HTR-8/SVneo (cell line): ENCODE data around the gene CRK.

Experiments
- DNase-seq: peaks from one replicate; pipeline ENCODE4 v3.0.0; 2011; ENCODE audit warnings: low spot score, mixed read lengths; ENCODE audit not compliant: insufficient read length
- FAIRE-seq: peaks from 2 replicates; lab custom pipeline; 2011; peaks lifted over from hg19 to GRCh38; lab: Jason Lieb, UNC

Gene CRK

GRCh38 chr17:1486802-1487695 lies 31.0 kb upstream of the CRK start:
- FAIRE-seq (no peak), DNase-seq (no peak)

GRCh38 chr17:1485423-1486376 lies 29.7 kb upstream of the CRK start:
- FAIRE-seq (no peak), DNase-seq (peak; percentile 56)

- DNase-seq (peak; percentile 56), FAIRE-seq (peak; percentile 63)
These were observed 28.8 kb upstream of the CRK start for GRCh38 chr17:1484676-1485422.

GRCh38 chr17:1484060-1484535 lies 28.1 kb upstream of the CRK start:
- FAIRE-seq (no peak), DNase-seq (no peak)

GRCh38 chr17:1482680-1483079 lies 26.6 kb upstream of the CRK start:
- DNase-seq (no peak), FAIRE-seq (no peak)

GRCh38 chr17:1481736-1482135 lies 25.7 kb upstream of the CRK start:
- DNase-seq: no peak
- FAIRE-seq: no peak

- FAIRE-seq: no peak
- DNase-seq: no peak
These were observed 24.9 kb upstream of the CRK start for GRCh38 chr17:1480747-1481465.

- FAIRE-seq (no peak), DNase-seq (no peak)
These were observed 22.4 kb upstream of the CRK start for GRCh38 chr17:1478418-1478817.

- no peak for FAIRE-seq
- no peak for DNase-seq
These were observed 19.4 kb upstream of the CRK start for GRCh38 chr17:1475321-1475854.

GRCh38 chr17:1474402-1475189 lies 18.6 kb upstream of the CRK start:
- DNase-seq: no peak

GRCh38 chr17:1473841-1474240 lies 17.8 kb upstream of the CRK start:
- DNase-seq: no peak
- peak; percentile 65 for FAIRE-seq

More at GRCh38 chr17:1474402-1475189, 18.6 kb upstream of the CRK start:
- FAIRE-seq: no peak

- FAIRE-seq: no peak
These were observed 17.1 kb upstream of the CRK start for GRCh38 chr17:1473170-1473569.

GRCh38 chr17:1471911-1472821 lies 16.1 kb upstream of the CRK start:
- no peak for DNase-seq
- no peak for FAIRE-seq

More at GRCh38 chr17:1473170-1473569, 17.1 kb upstream of the CRK start:
- no peak for DNase-seq

GRCh38 chr17:1471490-1471889 lies 15.5 kb upstream of the CRK start:
- DNase-seq (no peak), FAIRE-seq (no peak)

- DNase-seq: no peak
- no peak for FAIRE-seq
These were observed 14.9 kb upstream of the CRK start for GRCh38 chr17:1470755-1471462.

GRCh38 chr17:1470071-1470754 lies 14.2 kb upstream of the CRK start:
- DNase-seq (no peak), FAIRE-seq (no peak)
